Measurements from ENCODE around the gene VPS39.

VPS39 gene

DNA sequence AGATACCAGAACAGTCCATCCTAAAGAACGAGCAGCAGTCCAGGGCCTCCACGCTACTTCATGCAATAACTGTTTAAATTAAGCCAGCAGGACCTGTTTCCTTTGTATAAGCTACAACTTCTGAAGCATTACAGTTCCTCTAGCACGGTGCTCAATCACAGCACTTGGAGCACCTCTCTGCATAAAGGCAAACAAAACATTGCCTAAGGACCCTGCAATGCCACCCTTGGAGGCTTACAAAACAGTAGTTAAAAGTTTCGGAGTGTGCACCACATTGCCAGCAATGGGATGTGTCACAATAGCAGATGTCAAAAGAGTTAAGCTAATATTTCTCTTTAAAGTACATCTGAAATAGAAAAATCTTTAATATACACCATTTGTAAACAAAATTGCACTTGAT is 2.6 kb upstream of the VPS39 start:
- peaks cover 4% of the 10 kb centered on the region; the same call in 1 of the 2 replicates for H3F3A ChIP-seq (ENCODE audit: control insufficient read depth, insufficient read depth)
- H3K27me3 ChIP-seq (ENCODE audit: control insufficient read depth, low read length), result no peaks in the 10 kb centered on the region
- no peak overlapping the region for H3K27ac ChIP-seq (ENCODE audit: low read depth, low read length)
- H4K20me1 ChIP-seq (ENCODE audit: control insufficient read depth, insufficient read depth, low read depth, low read length), result no peaks in the 10 kb centered on the region
- H3K4me2 ChIP-seq (ENCODE audit: low read length), result no peak overlapping the region
- H3K4me1 ChIP-seq (ENCODE audit: control insufficient read depth, low read length), result peaks cover 19% of the 10 kb centered on the region
- TF ChIP-seq EZH2phosphoT487 (IDR thresholded peaks at IDR 0.05; ENCODE audit: borderline replicate concordance, low read length), result no peak
- TF ChIP-seq, protein P1, sequence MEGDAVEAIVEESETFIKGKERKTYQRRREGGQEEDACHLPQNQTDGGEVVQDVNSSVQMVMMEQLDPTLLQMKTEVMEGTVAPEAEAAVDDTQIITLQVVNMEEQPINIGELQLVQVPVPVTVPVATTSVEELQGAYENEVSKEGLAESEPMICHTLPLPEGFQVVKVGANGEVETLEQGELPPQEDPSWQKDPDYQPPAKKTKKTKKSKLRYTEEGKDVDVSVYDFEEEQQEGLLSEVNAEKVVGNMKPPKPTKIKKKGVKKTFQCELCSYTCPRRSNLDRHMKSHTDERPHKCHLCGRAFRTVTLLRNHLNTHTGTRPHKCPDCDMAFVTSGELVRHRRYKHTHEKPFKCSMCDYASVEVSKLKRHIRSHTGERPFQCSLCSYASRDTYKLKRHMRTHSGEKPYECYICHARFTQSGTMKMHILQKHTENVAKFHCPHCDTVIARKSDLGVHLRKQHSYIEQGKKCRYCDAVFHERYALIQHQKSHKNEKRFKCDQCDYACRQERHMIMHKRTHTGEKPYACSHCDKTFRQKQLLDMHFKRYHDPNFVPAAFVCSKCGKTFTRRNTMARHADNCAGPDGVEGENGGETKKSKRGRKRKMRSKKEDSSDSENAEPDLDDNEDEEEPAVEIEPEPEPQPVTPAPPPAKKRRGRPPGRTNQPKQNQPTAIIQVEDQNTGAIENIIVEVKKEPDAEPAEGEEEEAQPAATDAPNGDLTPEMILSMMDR (IDR thresholded peaks at IDR 0.05; ENCODE audit: low read depth, low read length, poor library complexity, severe bottlenecking), result no peak
- no peaks in the 10 kb centered on the region for H3K9me2 ChIP-seq (replicated peaks; ENCODE audit: control insufficient read depth, low read length)
- H3K36me3 ChIP-seq (ENCODE audit: control insufficient read depth, low read length), result peaks cover 41% of the 10 kb centered on the region
- H3K4me3 ChIP-seq (ENCODE audit: low read length), result no peak overlapping the region
- H3K79me2 ChIP-seq (ENCODE audit: control insufficient read depth, low read length), result peaks cover 26% of the 10 kb centered on the region
- H3K9me3 ChIP-seq (ENCODE audit: control insufficient read depth, insufficient read depth, low read length), result no peaks in the 10 kb centered on the region

DNA sequence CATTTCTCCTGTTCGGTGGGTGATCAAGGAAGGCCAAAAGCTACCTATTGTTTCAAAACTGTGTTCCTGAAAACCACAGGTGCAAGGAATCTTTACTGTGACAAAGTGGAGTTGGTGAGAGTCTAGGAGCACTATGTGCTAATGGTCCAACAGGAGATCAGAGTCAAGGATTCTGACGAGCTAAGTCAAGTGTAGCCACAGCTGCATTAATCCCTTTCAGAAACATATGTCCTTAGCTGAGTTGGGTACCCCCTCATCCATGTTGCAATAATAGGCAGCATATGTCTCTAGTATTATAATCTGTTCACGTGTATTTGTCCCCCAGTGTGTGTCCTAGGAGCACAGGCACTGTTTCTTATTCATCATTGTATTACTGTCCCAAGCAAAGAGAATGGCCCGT is 1.7 kb downstream of the VPS39 start:
- no peaks in the 10 kb centered on the region for H3K9me3 ChIP-seq (ENCODE audit: control insufficient read depth, insufficient read depth, low read length)
- peak overlapping the region; percentile 79 for H3K4me2 ChIP-seq (ENCODE audit: low read length)
- H3K79me2 ChIP-seq (ENCODE audit: control insufficient read depth, low read length), result peaks cover 52% of the 10 kb centered on the region
- TF ChIP-seq, protein P1 (IDR thresholded peaks at IDR 0.05; ENCODE audit: low read depth, low read length, poor library complexity, severe bottlenecking), result no peak
- TF ChIP-seq EZH2phosphoT487 (IDR thresholded peaks at IDR 0.05; ENCODE audit: borderline replicate concordance, low read length), result no peak
- no peaks in the 10 kb centered on the region for H4K20me1 ChIP-seq (ENCODE audit: control insufficient read depth, insufficient read depth, low read depth, low read length)
- H3K36me3 ChIP-seq (ENCODE audit: control insufficient read depth, low read length), result peaks cover 35% of the 10 kb centered on the region
- 0 out of 2 replicates have a peak overlapping the region, but pooled peaks have one; percentile 98 for H3K4me3 ChIP-seq (ENCODE audit: low read length)
- H3K9me2 ChIP-seq (replicated peaks; ENCODE audit: control insufficient read depth, low read length), result no peaks in the 10 kb centered on the region
- peaks cover 4% of the 10 kb centered on the region; the same call in 1 of the 2 replicates for H3F3A ChIP-seq (ENCODE audit: control insufficient read depth, insufficient read depth)
- no peaks in the 10 kb centered on the region for H3K27me3 ChIP-seq (ENCODE audit: control insufficient read depth, low read length)
- H3K27ac ChIP-seq (ENCODE audit: low read depth, low read length), result no peak overlapping the region
- peaks cover 19% of the 10 kb centered on the region for H3K4me1 ChIP-seq (ENCODE audit: control insufficient read depth, low read length)

DNA sequence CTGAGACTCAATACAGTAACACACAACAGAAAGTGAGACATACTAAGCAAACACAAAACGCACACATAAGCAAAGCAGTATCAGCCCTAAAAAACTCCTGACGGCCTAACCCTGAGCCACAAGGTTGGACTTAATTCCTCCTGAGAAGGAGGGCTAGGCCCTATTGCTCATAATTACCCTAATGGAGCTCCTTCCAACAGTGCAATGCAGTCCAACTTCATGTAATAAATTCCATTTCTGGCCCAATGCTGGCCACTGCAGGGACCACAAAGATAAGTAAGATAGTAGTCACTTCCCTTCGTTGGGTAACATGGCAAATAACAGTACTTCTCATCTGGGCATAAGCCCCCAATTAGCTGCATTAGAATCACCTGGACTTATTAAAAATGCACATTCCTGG is 4.2 kb downstream of the VPS39 start:
- H3K27ac ChIP-seq (ENCODE audit: low read depth, low read length), result no peak overlapping the region

More for the DNA sequence above, 4.2 kb downstream of the VPS39 start:
- no peaks in the 10 kb centered on the region for H4K20me1 ChIP-seq (ENCODE audit: control insufficient read depth, insufficient read depth, low read depth, low read length)
- peaks cover 19% of the 10 kb centered on the region for H3K4me1 ChIP-seq (ENCODE audit: control insufficient read depth, low read length)
- H3K4me3 ChIP-seq (ENCODE audit: low read length), result no peak overlapping the region
- TF ChIP-seq, protein P1 (IDR thresholded peaks at IDR 0.05; ENCODE audit: low read depth, low read length, poor library complexity, severe bottlenecking), result no peak
- TF ChIP-seq EZH2phosphoT487 (IDR thresholded peaks at IDR 0.05; ENCODE audit: borderline replicate concordance, low read length), result no peak
- H3F3A ChIP-seq (ENCODE audit: control insufficient read depth, insufficient read depth), result no peaks in the 10 kb centered on the region
- H3K27me3 ChIP-seq (ENCODE audit: control insufficient read depth, low read length), result no peaks in the 10 kb centered on the region
- no peak overlapping the region for H3K4me2 ChIP-seq (ENCODE audit: low read length)
- H3K9me2 ChIP-seq (replicated peaks; ENCODE audit: control insufficient read depth, low read length), result no peaks in the 10 kb centered on the region
- H3K36me3 ChIP-seq (ENCODE audit: control insufficient read depth, low read length), result peaks cover 23% of the 10 kb centered on the region
- no peaks in the 10 kb centered on the region for H3K9me3 ChIP-seq (ENCODE audit: control insufficient read depth, insufficient read depth, low read length)
- H3K79me2 ChIP-seq (ENCODE audit: control insufficient read depth, low read length), result peaks cover 55% of the 10 kb centered on the region
